ENCODE measurements around the gene HTR4. TPM values are rescaled to one million over a fixed set of nuclear protein-coding genes. Genes with fewer than 3 reads are reported as not detected.

Gene HTR4
- total RNA-seq, 1 donor from 2014 or later = not detected

GRCh38 chr5:148595697-148596096 lies 58.6 kb downstream of the HTR4 start:
- H3K4me1 Mint-ChIP-seq (ENCODE audit: unreplicated experiment) = no peaks in the 10 kb centered on the region
- TF ChIP-seq CTCF (IDR thresholded peaks at IDR 0.05; ENCODE audit: unreplicated experiment) = no peak
- no peak overlapping the region for H3K4me3 Mint-ChIP-seq (ENCODE audit: unreplicated experiment)
- H3K9me3 Mint-ChIP-seq (ENCODE audit: unreplicated experiment) = no peaks in the 10 kb centered on the region
- no peak for DNase-seq (ENCODE audit: low spot score)
- no peaks in the 10 kb centered on the region for H3K27me3 Mint-ChIP-seq (ENCODE audit: unreplicated experiment)
- H3K27ac Mint-ChIP-seq (ENCODE audit: unreplicated experiment) = no peak overlapping the region
- H3K36me3 Mint-ChIP-seq (ENCODE audit: low read depth, unreplicated experiment) = no peaks in the 10 kb centered on the region

DNA sequence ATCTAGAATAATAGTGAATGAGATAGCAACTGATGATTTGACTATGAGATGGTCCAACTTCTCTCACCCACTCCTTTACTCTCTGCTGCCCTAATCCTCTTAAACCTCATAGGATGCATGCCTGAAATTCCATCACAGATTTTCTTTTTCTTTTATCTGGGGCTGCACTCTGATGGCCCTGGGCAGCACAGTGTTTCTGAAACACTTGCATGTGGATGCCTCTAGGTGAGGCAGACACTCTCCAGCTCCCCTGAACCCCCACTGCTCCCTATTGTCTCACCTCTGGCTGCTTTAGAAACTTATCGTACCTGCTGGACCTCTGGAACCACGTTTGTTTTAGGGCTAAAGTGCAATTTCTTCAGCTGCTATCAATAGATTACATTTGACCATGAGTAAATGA lies 67.5 kb downstream of the HTR4 start:
- no peaks in the 10 kb centered on the region for H3K9me3 Mint-ChIP-seq (ENCODE audit: unreplicated experiment)
- H3K4me3 Mint-ChIP-seq (ENCODE audit: unreplicated experiment) = no peak overlapping the region
- no peak overlapping the region for H3K27ac Mint-ChIP-seq (ENCODE audit: unreplicated experiment)
- no peak for DNase-seq (ENCODE audit: low spot score)
- H3K36me3 Mint-ChIP-seq (ENCODE audit: low read depth, unreplicated experiment) = no peaks in the 10 kb centered on the region
- no peak for TF ChIP-seq CTCF (IDR thresholded peaks at IDR 0.05; ENCODE audit: unreplicated experiment)
- H3K27me3 Mint-ChIP-seq (ENCODE audit: unreplicated experiment) = no peaks in the 10 kb centered on the region
- H3K4me1 Mint-ChIP-seq (ENCODE audit: unreplicated experiment) = no peaks in the 10 kb centered on the region

DNA sequence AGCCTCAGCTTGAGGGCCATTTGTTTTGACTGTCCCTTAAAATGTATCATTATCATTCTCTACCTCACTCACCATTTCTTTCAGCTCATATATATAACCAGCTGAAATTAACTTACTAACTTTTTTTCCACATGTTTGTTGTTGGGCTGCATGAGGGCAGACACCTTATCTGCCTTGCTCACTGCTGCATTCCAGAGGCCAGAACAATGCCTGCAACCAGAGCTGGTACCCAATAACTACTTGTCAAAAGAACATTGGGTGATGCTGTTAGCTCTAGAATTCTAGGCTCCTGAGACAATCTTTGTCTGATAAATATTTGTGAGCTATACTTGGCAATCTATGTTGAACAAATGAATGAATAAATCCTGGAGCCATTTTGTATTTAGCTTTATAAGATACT lies 68.3 kb downstream of the HTR4 start:
- H3K9me3 Mint-ChIP-seq (ENCODE audit: unreplicated experiment) = no peaks in the 10 kb centered on the region

DNA sequence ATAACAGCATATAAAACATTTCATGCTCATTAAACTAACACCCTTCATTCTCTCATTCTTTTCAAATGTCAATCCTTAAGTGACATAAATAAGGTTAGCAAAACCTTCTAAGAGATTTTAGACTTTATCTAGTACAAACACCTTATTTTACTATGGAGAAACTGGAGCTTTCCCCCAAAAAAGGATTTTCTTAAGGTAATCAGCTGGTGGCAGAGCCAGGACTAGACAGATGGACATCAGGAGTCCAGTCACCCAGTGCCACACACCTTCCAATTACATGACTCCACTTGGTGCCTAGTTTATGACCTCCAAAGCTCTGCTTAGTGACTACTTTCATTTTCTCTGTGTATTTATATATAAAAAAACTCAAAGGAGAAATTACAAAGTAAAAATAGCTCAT lies 70.2 kb downstream of the HTR4 start:
- no peak for TF ChIP-seq CTCF (IDR thresholded peaks at IDR 0.05; ENCODE audit: unreplicated experiment)
- H3K9me3 Mint-ChIP-seq (ENCODE audit: unreplicated experiment) = no peaks in the 10 kb centered on the region
- no peaks in the 10 kb centered on the region for H3K36me3 Mint-ChIP-seq (ENCODE audit: low read depth, unreplicated experiment)
- no peak overlapping the region for H3K4me3 Mint-ChIP-seq (ENCODE audit: unreplicated experiment)
- H3K4me1 Mint-ChIP-seq (ENCODE audit: unreplicated experiment) = no peaks in the 10 kb centered on the region
- no peak for DNase-seq (ENCODE audit: low spot score)
- no peak overlapping the region for H3K27ac Mint-ChIP-seq (ENCODE audit: unreplicated experiment)
- H3K27me3 Mint-ChIP-seq (ENCODE audit: unreplicated experiment) = no peaks in the 10 kb centered on the region

More for the DNA sequence above, 68.3 kb downstream of the HTR4 start:
- Mint-ChIP-seq H3K36me3 (ENCODE audit: low read depth, unreplicated experiment) (no peaks in the 10 kb centered on the region), H3K27me3 (ENCODE audit: unreplicated experiment) (no peaks in the 10 kb centered on the region), H3K27ac (ENCODE audit: unreplicated experiment) (no peak overlapping the region), H3K4me3 (ENCODE audit: unreplicated experiment) (no peak overlapping the region), H3K4me1 (ENCODE audit: unreplicated experiment) (no peaks in the 10 kb centered on the region)
- no peak for TF ChIP-seq CTCF (IDR thresholded peaks at IDR 0.05; ENCODE audit: unreplicated experiment)
- DNase-seq (ENCODE audit: low spot score) = no peak

DNA sequence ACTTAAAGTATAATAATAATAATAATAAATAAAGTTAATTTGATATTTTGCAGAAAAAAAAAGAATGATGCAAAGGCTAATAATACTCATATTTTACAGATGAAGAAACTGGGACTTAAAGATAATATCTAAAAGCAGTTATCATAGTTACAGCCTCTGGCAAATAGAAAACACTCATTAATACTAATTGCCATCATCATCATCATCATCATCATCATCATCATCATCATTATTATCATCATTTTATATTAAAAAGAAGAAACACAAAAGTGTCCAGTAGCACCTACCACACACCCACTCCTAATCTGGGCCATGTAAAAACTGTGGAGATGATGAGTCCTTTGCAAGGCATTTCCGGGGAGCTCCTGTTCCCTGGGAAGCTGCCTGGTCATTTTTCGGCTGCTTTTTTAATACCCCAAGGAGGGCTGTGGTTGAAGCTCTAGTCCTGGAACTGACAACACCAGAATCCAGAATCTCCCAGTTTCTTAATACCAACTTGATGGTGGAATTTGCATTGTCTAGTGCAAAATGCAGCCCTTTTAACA lies 70.8 kb downstream of the HTR4 start:
- TF ChIP-seq CTCF (IDR thresholded peaks at IDR 0.05; ENCODE audit: unreplicated experiment) = no peak
- H3K4me1 Mint-ChIP-seq (ENCODE audit: unreplicated experiment) = no peaks in the 10 kb centered on the region
- no peak for DNase-seq (ENCODE audit: low spot score)
- no peaks in the 10 kb centered on the region for H3K27me3 Mint-ChIP-seq (ENCODE audit: unreplicated experiment)
- no peaks in the 10 kb centered on the region for H3K36me3 Mint-ChIP-seq (ENCODE audit: low read depth, unreplicated experiment)
- H3K27ac Mint-ChIP-seq (ENCODE audit: unreplicated experiment) = no peak overlapping the region
- no peak overlapping the region for H3K4me3 Mint-ChIP-seq (ENCODE audit: unreplicated experiment)
- H3K9me3 Mint-ChIP-seq (ENCODE audit: unreplicated experiment) = no peaks in the 10 kb centered on the region
